DOHH2 (cell line): ENCODE data around the gene U2AF2.

Experiments used
- H3F3A ChIP-seq: fragments of 200-600 bp; sonication (generic), shearing (Covaris generic); 2 replicates; pipeline ENCODE4 v1.6.0; 2016; ENCODE audit warnings: antibody characterized with exemption, mild to moderate bottlenecking; ENCODE audit not compliant: control insufficient read depth, insufficient read depth
- H3K27ac ChIP-seq: fragments of 200-600 bp; sonication (generic); 2 replicates; pipeline ENCODE4 v1.5.1; 2014; ENCODE audit warnings: low read depth, mild to moderate bottlenecking, low read length, moderate library complexity
- H3K27me3 ChIP-seq: fragments of 200-600 bp; sonication (generic); 2 replicates; pipeline ENCODE4 v1.6.1; 2014; ENCODE audit warnings: mild to moderate bottlenecking, low read length, mixed read lengths; ENCODE audit not compliant: control insufficient read depth
- H3K36me3 ChIP-seq: fragments of 200-600 bp; sonication (generic); 2 replicates; pipeline ENCODE4 v1.6.1; 2014; ENCODE audit warnings: mild to moderate bottlenecking, low read length, moderate library complexity, mixed read lengths; ENCODE audit not compliant: control insufficient read depth
- H3K4me1 ChIP-seq: fragments of 200-600 bp; sonication (generic); 2 replicates; pipeline ENCODE4 v1.6.1; 2014; ENCODE audit warnings: mild to moderate bottlenecking, low read length, mixed read lengths; ENCODE audit not compliant: control insufficient read depth
- H3K4me2 ChIP-seq: fragments of 200-600 bp; sonication (generic); 2 replicates; pipeline ENCODE4 v1.6.0; 2014; ENCODE audit warnings: mild to moderate bottlenecking, low read length, moderate library complexity
- H3K4me3 ChIP-seq: fragments of 200-600 bp; sonication (generic); 2 replicates; pipeline ENCODE4 v1.5.1; 2014; ENCODE audit warnings: mild to moderate bottlenecking, low read length, mixed read lengths
- H3K79me2 ChIP-seq: fragments of 200-600 bp; sonication (generic); 2 replicates; pipeline ENCODE4 v1.6.1; 2014; ENCODE audit warnings: mild to moderate bottlenecking, low read length, mixed read lengths; ENCODE audit not compliant: control insufficient read depth
- H3K9me2 ChIP-seq: fragments of 200-600 bp; sonication (generic); replicated peaks from 2 replicates; pipeline ENCODE4 v1.6.1; 2014; ENCODE audit warnings: mild to moderate bottlenecking, low read length, mixed read lengths; ENCODE audit not compliant: control insufficient read depth
- H3K9me3 ChIP-seq: fragments of 200-600 bp; sonication (generic); 2 replicates; pipeline ENCODE4 v1.6.1; 2014; ENCODE audit warnings: antibody characterized with exemption, low read length, mixed read lengths; ENCODE audit not compliant: control insufficient read depth, insufficient read depth
- H4K20me1 ChIP-seq: fragments of 200-600 bp; sonication (generic); 2 replicates; pipeline ENCODE4 v1.6.0; 2014; ENCODE audit warnings: low read depth, mild to moderate bottlenecking, antibody characterized with exemption, low read length, moderate library complexity; ENCODE audit not compliant: control insufficient read depth, insufficient read depth
- CTCF ChIP-seq: fragments of 200-600 bp; sonication (generic); IDR thresholded peaks from one replicate; pipeline ENCODE4 v1.5.1; 2014; ENCODE audit warnings: antibody characterized with exemption, mild to moderate bottlenecking, low read depth, low read length; ENCODE audit not compliant: poor library complexity, severe bottlenecking
- EZH2phosphoT487 ChIP-seq: fragments of 200-600 bp; sonication (generic); IDR thresholded peaks from 2 replicates; pipeline ENCODE4 v1.6.1; 2017; ENCODE audit warnings: borderline replicate concordance, mild to moderate bottlenecking, antibody characterized with exemption, low read length, moderate library complexity, mixed read lengths

The U2AF2 gene

DNA sequence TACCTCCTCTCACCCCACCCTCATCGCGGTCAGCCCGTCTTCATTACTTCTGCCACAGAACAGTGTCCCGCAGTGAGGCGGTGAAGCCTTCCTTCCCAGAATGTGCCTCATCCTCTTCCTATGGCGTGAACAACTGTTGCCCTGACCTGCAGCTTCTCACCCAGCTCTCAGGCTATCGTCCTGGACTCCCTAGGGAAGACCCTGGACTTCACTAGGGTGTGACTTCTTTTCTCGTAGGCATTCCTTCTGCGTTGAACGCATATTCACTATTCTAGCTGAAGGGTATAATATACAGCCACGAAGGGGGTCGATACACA is 48.4 kb upstream of the U2AF2 start:
- Histone ChIP-seq H3K4me2 (peak overlapping the region; percentile 96), H4K20me1 (peaks cover 11% of the 10 kb centered on the region; the same call in 1 of the 2 replicates), H3K9me2 (no peaks in the 10 kb centered on the region), H3K4me1 (peaks cover 38% of the 10 kb centered on the region), H3K9me3 (no peaks in the 10 kb centered on the region), H3K27me3 (no peaks in the 10 kb centered on the region), H3F3A (peaks cover 16% of the 10 kb centered on the region), H3K36me3 (peaks cover 44% of the 10 kb centered on the region), H3K27ac (peak overlapping the region; percentile 99), H3K79me2 (peaks cover 58% of the 10 kb centered on the region), H3K4me3 (peak overlapping the region; percentile 95)
- TF ChIP-seq EZH2phosphoT487: no peak
- no peak for TF ChIP-seq CTCF

DNA sequence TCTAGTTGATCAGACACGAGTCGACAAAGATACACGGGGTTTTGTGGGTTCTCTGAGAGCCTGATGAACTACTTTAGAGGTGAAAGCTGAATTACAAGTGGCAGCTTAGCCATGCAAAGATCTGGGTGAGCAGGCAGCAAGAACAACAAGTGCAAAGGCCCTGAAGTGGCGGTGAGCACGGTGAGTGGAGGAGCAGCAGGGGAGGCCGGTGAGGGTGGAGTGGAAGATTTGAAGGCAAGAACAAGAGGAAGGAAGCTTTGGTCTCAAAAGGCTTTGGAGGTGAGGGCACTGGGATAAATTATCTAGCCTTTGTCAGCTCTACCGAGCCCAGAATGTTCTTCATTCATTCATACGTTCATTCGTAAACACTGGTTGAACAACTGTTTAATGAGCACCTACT is 48.0 kb upstream of the U2AF2 start:
- Histone ChIP-seq H3K9me3 (no peaks in the 10 kb centered on the region), H3K4me3 (peak overlapping the region; percentile 95), H3F3A (peaks cover 12% of the 10 kb centered on the region), H3K4me2 (peak overlapping the region; percentile 96), H3K79me2 (peaks cover 62% of the 10 kb centered on the region), H3K4me1 (peaks cover 38% of the 10 kb centered on the region), H3K27ac (0 out of 2 replicates have a peak overlapping the region, but pooled peaks have one; percentile 99), H4K20me1 (peaks cover 11% of the 10 kb centered on the region; the same call in 1 of the 2 replicates), H3K9me2 (no peaks in the 10 kb centered on the region), H3K36me3 (peaks cover 44% of the 10 kb centered on the region), H3K27me3 (no peaks in the 10 kb centered on the region)
- TF ChIP-seq EZH2phosphoT487 (no peak), CTCF (no peak)

GRCh38 chr19:55609326-55609725 is 45.5 kb upstream of the U2AF2 start:
- Histone ChIP-seq H3K36me3 (peaks cover 44% of the 10 kb centered on the region), H3K9me3 (no peaks in the 10 kb centered on the region), H3K27ac (no peak overlapping the region), H3K27me3 (no peaks in the 10 kb centered on the region), H3K4me2 (no peak overlapping the region), H3K4me1 (peaks cover 31% of the 10 kb centered on the region), H3K9me2 (no peaks in the 10 kb centered on the region), H3K4me3 (no peak overlapping the region), H4K20me1 (peaks cover 11% of the 10 kb centered on the region; the same call in 1 of the 2 replicates), H3K79me2 (peaks cover 76% of the 10 kb centered on the region), H3F3A (peaks cover 11% of the 10 kb centered on the region)
- TF ChIP-seq CTCF: no peak
- TF ChIP-seq EZH2phosphoT487: no peak
